Esophagus muscularis mucosa (tissue), 3 donors: Measurements from ENCODE around the gene MEIOSIN.

ENCODE experiments used
- EP300 ChIP-seq: sonication (generic); formaldehyde crosslinking; IDR thresholded peaks from one replicate; pipeline ENCODE4 v1.6.1; 2017; ENCODE audit warnings: antibody characterized with exemption
- POLR2A ChIP-seq: fragments of 450-650 bp; IDR thresholded peaks from one replicate; pipeline ENCODE4 v1.6.1; 2017; ENCODE audit warnings: antibody characterized with exemption, moderate library complexity, mild to moderate bottlenecking, low read depth
- POLR2AphosphoS5 ChIP-seq, 2 donors: sonication (generic); formaldehyde crosslinking; IDR thresholded peaks; one replicate each; pipeline ENCODE4 v1.6.1; 2017; ENCODE audit warnings: antibody characterized with exemption in 2 of 2

- TF ChIP-seq POLR2A = no peak
- TF ChIP-seq POLR2AphosphoS5 (IDR thresholded peaks at IDR 0.05) = no peak
- no peak for TF ChIP-seq EP300
Observed at GRCh38 chr19:45804140-45804958, 71.1 kb downstream of the MEIOSIN start.
